Mesodermal cell (in vitro differentiated cells): ENCODE measurements around the gene SHPK.
"Not testable (repeated sequence)": the region's sequence is repeated elsewhere in the genome, so short reads cannot be mapped to it uniquely, and the experiment has no call there.

Experiments used
- H3K27ac ChIP-seq: 2 replicates; pipeline ENCODE4 v1.7.0; 2013; ENCODE audit warnings: mild to moderate bottlenecking, low read depth, low read length, moderate library complexity; ENCODE audit not compliant: severe bottlenecking
- H3K36me3 ChIP-seq: 2 replicates; pipeline ENCODE4 v1.7.1; 2013; ENCODE audit warnings: mild to moderate bottlenecking, low read length, moderate library complexity; ENCODE audit not compliant: control insufficient read depth, insufficient read depth
- H3K4me1 ChIP-seq: one replicate; pipeline ENCODE4 v1.7.1; 2013; ENCODE audit warnings: mild to moderate bottlenecking, low read length; ENCODE audit not compliant: insufficient read depth, control insufficient read depth, poor library complexity, severe bottlenecking
- H3K4me3 ChIP-seq: 2 replicates; pipeline ENCODE4 v1.7.0; 2013; ENCODE audit warnings: low read length, control low read depth, mild to moderate bottlenecking; ENCODE audit not compliant: insufficient read depth, poor library complexity, severe bottlenecking; ENCODE audit errors: extremely low read depth
- H3K9me3 ChIP-seq: 2 replicates; pipeline ENCODE4 v1.7.1; 2013; ENCODE audit warnings: mild to moderate bottlenecking, low read length, moderate library complexity; ENCODE audit not compliant: control insufficient read depth
- WGBS, 2 experiments: methylation state at CpG; one replicate each; pipeline ENCODE4 v1.1.5; 2013; ENCODE audit warnings: missing lambda C conversion rate in 2 of 2; ENCODE audit not compliant: insufficient coverage in 2 of 2; 5-methylcytosine and 5-hydroxymethylcytosine counted together

SHPK gene

GRCh38 chr17:3582915-3583314 lies 53.1 kb downstream of the SHPK start:
- no peak overlapping the region for H3K27ac ChIP-seq
- peaks cover 14% of the 10 kb centered on the region for H3K36me3 ChIP-seq
- 90 to 98% methylated on average over 3 to 9 of the region's 9 CpGs for WGBS, 2 experiments
- no peaks in the 10 kb centered on the region for H3K9me3 ChIP-seq
- no peaks in the 10 kb centered on the region for H3K4me1 ChIP-seq
- H3K4me3 ChIP-seq = no peak overlapping the region

GRCh38 chr17:3578667-3579066 lies 57.4 kb downstream of the SHPK start:
- H3K36me3 ChIP-seq = peaks cover 12% of the 10 kb centered on the region
- not testable (repeated sequence) for H3K27ac ChIP-seq, H3K4me1 ChIP-seq, H3K4me3 ChIP-seq, H3K9me3 ChIP-seq
- WGBS, 2 experiments = 91 to 100% methylated on average over 3 to 4 of the region's 4 CpGs

GRCh38 chr17:3576970-3577369 lies 59.1 kb downstream of the SHPK start:
- Histone ChIP-seq H3K4me1 (no peaks in the 10 kb centered on the region), H3K36me3 (peaks cover 8% of the 10 kb centered on the region), H3K4me3 (no peak overlapping the region), H3K9me3 (no peaks in the 10 kb centered on the region), H3K27ac (no peak overlapping the region)
- 89 to 93% methylated on average over 6 to 8 of the region's 11 CpGs for WGBS, 2 experiments

GRCh38 chr17:3575511-3575910 lies 60.5 kb downstream of the SHPK start:
- no peaks in the 10 kb centered on the region for H3K4me1 ChIP-seq
- peaks cover 10% of the 10 kb centered on the region for H3K36me3 ChIP-seq
- 86 to 100% methylated on average over 1 to 4 of the region's 5 CpGs for WGBS, 2 experiments
- H3K4me3 ChIP-seq = no peak overlapping the region
- no peaks in the 10 kb centered on the region for H3K9me3 ChIP-seq
- H3K27ac ChIP-seq = no peak overlapping the region

GRCh38 chr17:3574231-3574630 lies 61.8 kb downstream of the SHPK start:
- Histone ChIP-seq H3K36me3 (peaks cover 4% of the 10 kb centered on the region), H3K4me3 (no peak overlapping the region), H3K9me3 (no peaks in the 10 kb centered on the region), H3K27ac (no peak overlapping the region), H3K4me1 (no peaks in the 10 kb centered on the region)
- 93 to 95% methylated on average over 3 to 7 of the region's 7 CpGs for WGBS, 2 experiments

- Histone ChIP-seq H3K27ac (no peak overlapping the region), H3K9me3 (no peaks in the 10 kb centered on the region), H3K36me3 (peaks cover 4% of the 10 kb centered on the region), H3K4me1 (no peaks in the 10 kb centered on the region), H3K4me3 (no peak overlapping the region)
- 87% methylated on average over 12 to 14 of the region's 22 CpGs for WGBS, 2 experiments
Measured at GRCh38 chr17:3573246-3574100, 62.6 kb downstream of the SHPK start.

GRCh38 chr17:3572231-3572630 lies 63.8 kb downstream of the SHPK start:
- H3K4me1 ChIP-seq = no peaks in the 10 kb centered on the region
- H3K27ac ChIP-seq = no peak overlapping the region
- 97 to 98% methylated on average over 7 of the region's 7 CpGs for WGBS, 2 experiments
- H3K36me3 ChIP-seq = peaks cover 4% of the 10 kb centered on the region
- H3K4me3 ChIP-seq = no peak overlapping the region
- H3K9me3 ChIP-seq = no peaks in the 10 kb centered on the region

GRCh38 chr17:3571043-3571900 lies 64.8 kb downstream of the SHPK start:
- no peaks in the 10 kb centered on the region for H3K9me3 ChIP-seq
- no peaks in the 10 kb centered on the region for H3K4me1 ChIP-seq
- no peak overlapping the region for H3K4me3 ChIP-seq
- WGBS, 2 experiments = 92 to 94% methylated on average over 29 to 35 of the region's 36 CpGs
- peaks cover 4% of the 10 kb centered on the region for H3K36me3 ChIP-seq
- H3K27ac ChIP-seq = no peak overlapping the region

GRCh38 chr17:3569534-3570137 lies 66.4 kb downstream of the SHPK start:
- H3K27ac ChIP-seq = no peak overlapping the region
- peaks cover 3% of the 10 kb centered on the region for H3K9me3 ChIP-seq
- no peaks in the 10 kb centered on the region for H3K4me1 ChIP-seq
- WGBS, 2 experiments = 79 to 94% methylated on average over 4 to 7 of the region's 9 CpGs
- peaks cover 10% of the 10 kb centered on the region for H3K36me3 ChIP-seq
- no peak overlapping the region for H3K4me3 ChIP-seq

- WGBS, 2 experiments = 95 to 97% methylated on average over 12 of the region's 12 CpGs
- no peak overlapping the region for H3K4me3 ChIP-seq
- peaks cover 10% of the 10 kb centered on the region for H3K36me3 ChIP-seq
- peaks cover 3% of the 10 kb centered on the region for H3K9me3 ChIP-seq
- no peaks in the 10 kb centered on the region for H3K4me1 ChIP-seq
- no peak overlapping the region for H3K27ac ChIP-seq
Measured at GRCh38 chr17:3566551-3566950, 69.5 kb downstream of the SHPK start.
